Choroid plexus epithelial cell (primary cell): ENCODE data around the gene MGAT4B.

ENCODE experiments used
- DNase-seq: peaks from one replicate; pipeline ENCODE4 v3.0.0-alpha.2; 2010; ENCODE audit warnings: low read depth
- H3K4me3 ChIP-seq: 2 replicates; pipeline ENCODE4 v1.5.1; 2011; ENCODE audit warnings: low read depth, mild to moderate bottlenecking, control low read depth, low read length, moderate library complexity
- TF ChIP-seq, protein P1 (sequence below): conservative IDR thresholded peaks from 2 replicates; pipeline ENCODE4 v1.5.1; 2011; ENCODE audit warnings: low read depth, mild to moderate bottlenecking, control low read depth, inconsistent platforms, low read length, moderate library complexity

Gene MGAT4B

DNA sequence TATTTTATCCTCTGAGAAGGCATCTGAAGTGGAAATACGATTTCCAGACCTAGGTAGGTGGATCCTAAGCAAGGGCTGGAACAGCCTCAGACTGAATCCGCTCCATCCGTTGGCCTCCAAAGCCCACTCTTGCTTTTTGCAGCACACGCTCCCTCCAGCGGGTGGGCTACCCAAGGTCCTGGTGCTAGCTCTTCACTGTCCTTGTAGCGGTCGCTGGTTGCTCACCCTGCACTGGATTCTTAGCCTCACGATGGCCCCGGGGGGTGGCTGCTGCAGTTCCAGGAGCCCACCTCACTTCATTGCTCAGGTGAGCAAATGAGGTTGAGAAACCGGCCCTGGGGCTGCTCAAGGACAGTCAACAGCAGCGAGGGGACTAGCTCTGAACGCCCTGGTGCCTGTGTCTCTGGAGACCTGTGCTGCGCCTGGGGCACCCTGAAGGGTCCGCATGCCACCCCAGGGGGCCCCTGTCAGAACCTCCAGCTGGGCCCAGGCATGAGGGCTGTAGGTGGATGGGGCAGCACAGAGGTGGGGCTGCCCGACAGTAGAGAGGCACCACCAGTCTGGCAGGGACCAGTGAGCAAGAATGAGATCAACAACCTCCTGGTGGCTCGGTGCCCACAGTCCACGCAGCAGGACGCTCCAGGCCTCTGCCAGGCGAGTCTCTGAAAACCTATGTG is 4.3 kb downstream of the MGAT4B start:
- TF ChIP-seq, protein P1, sequence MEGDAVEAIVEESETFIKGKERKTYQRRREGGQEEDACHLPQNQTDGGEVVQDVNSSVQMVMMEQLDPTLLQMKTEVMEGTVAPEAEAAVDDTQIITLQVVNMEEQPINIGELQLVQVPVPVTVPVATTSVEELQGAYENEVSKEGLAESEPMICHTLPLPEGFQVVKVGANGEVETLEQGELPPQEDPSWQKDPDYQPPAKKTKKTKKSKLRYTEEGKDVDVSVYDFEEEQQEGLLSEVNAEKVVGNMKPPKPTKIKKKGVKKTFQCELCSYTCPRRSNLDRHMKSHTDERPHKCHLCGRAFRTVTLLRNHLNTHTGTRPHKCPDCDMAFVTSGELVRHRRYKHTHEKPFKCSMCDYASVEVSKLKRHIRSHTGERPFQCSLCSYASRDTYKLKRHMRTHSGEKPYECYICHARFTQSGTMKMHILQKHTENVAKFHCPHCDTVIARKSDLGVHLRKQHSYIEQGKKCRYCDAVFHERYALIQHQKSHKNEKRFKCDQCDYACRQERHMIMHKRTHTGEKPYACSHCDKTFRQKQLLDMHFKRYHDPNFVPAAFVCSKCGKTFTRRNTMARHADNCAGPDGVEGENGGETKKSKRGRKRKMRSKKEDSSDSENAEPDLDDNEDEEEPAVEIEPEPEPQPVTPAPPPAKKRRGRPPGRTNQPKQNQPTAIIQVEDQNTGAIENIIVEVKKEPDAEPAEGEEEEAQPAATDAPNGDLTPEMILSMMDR, result no peak
- H3K4me3 ChIP-seq, result no peak overlapping the region
- no peak for DNase-seq

DNA sequence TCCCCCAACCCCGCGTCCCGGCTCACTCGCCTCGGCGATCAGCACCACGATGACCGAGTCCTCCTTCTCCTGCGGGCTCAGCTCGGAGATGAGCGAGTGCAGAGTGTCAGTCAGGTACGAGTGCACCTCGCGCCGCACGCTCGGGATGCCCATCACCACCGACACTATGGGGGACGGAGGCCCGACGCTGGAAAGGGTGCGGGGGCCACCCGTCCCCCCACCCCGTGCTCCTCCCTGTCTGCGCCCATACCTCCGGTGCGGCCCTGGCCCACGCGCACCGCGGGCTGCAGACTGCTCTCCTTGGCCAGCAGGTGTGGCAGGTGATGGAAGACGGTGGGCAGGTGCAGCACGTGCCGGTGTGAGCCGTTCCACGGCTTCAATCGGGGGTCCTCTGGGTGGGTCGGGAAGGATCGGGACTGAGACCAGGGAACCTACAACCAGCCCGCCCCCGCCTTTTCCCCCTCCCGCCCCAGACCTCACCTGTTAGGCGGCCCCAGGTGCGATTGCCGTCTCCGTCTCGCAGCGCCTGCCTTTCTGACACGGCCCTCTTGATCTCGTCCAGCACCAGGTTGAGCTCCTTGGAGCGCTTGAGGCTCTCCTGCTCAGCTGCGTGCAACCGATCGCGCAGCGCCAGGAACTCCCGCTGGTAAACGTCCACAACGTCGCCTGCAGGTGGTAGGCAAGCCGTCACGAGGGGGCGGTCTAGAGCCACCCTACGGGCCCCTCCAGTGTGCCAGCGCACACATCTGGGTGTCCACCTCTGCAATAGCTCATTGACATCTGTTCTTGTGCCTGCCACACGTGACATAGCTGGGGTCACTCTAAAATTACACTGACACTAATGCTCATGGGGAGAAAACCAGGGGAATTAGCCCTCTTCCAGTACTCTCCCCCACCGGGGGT is 5.1 kb downstream of the MGAT4B start:
- peak; percentile 71 for DNase-seq
- TF ChIP-seq, protein P1, result peak; percentile 72
- H3K4me3 ChIP-seq, result no peak overlapping the region

DNA sequence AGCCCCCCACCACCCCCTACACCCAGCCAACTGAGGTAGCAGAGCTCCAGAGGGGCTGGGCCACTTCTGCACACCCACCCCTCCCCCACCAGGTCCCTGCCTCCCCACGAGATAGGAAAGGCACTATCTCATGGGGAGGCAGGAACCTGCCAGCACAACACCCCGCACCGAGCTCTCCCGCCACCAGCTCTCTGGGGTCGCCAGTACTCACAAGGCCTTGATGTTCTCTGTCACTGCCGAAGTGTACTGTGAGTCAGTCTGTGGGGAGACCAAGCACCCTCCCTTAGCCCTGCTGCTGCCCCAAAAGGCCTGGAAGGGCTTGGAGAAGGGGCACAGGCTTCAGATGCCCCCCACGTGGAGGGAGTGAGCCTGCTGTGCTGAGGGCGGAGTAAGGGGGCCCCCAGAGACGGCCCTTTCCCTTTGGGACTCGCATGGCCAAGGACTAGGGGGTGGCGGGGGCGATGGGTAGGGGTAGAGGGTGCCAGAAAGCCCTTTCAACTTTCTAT is 5.9 kb downstream of the MGAT4B start:
- TF ChIP-seq, protein P1, result no peak
- H3K4me3 ChIP-seq, result no peak overlapping the region

GRCh38 chr5:179800071-179800695 is 6.5 kb downstream of the MGAT4B start:
- DNase-seq, result no peak
- TF ChIP-seq, protein P1, result no peak
- no peak overlapping the region for H3K4me3 ChIP-seq

More for the DNA sequence above, 5.9 kb downstream of the MGAT4B start:
- no peak for DNase-seq

GRCh38 chr5:179799644-179799973 is 7.1 kb downstream of the MGAT4B start:
- DNase-seq, result no peak
- H3K4me3 ChIP-seq, result no peak overlapping the region
- TF ChIP-seq, protein P1, result no peak

GRCh38 chr5:179798771-179799643 is 7.7 kb downstream of the MGAT4B start:
- H3K4me3 ChIP-seq, result no peak overlapping the region
- no peak for DNase-seq
- TF ChIP-seq, protein P1, result no peak
